ENCODE measurements around the gene SREBF1.
"Not testable (repeated sequence)": the region's sequence is repeated elsewhere in the genome, so short reads cannot be mapped to it uniquely, and the experiment has no call there.

The SREBF1 gene

DNA sequence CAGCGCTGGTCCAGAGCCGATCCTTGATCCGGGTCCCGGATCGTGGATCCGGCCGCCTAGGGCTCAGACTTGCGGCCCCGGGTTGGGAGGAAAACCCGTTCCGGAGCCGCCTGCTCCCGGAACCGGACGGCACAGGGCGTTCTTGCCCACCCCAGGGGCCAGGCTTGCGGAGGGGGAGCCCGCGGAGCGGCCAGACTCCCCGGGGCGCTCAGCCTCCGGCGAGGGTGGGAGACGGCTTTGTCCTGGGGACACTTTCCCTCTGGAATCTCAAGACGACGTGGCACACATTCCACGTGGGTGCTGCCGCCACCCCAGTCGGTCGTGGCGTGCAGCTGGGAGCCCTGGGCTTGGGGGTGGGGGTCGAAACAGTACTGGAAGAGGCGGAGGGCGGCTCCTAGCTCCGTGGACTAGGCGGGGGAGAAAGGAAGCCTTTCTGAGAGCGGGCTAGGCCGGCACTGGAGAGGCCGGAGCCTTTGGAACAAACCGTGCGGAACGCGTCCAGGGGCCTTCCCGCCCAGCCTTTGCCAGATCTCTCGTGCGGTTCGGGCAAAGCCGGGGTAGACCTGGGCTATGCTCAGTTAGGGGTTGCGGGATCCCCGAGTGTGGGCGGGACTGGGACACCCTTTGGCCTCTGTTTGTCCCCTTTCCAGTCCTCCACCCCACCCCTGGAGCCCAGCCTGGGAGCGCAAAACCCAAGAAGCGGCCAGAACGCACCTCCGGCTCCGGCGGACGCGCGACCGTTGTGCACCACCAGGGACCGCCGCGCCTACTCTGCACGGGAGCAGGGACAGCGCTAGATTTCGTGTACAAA lies 26.5 kb downstream of the SREBF1 start:
- Histone ChIP-seq H4K91ac (ENCODE audit: low read depth, low read length, poor library complexity) (no peak overlapping the region), H3K27me3 (ENCODE audit: control insufficient read depth in 3 of 3, insufficient read depth in 3 of 3, low read depth in 1 of 3, low read length in 3 of 3) (no peaks in the 10 kb centered on the region), H3K23ac (ENCODE audit: low read depth, low read length, poor library complexity) (peak overlapping the region; percentile 80), H2BK5ac (ENCODE audit: low read length) (peak overlapping the region; percentile 89), H2BK15ac (ENCODE audit: low read length) (peak overlapping the region; percentile 19), H2BK120ac (ENCODE audit: low read depth, low read length) (no peak overlapping the region), H3K36me3 (replicated peaks in 1 of 2; ENCODE audit: control insufficient read depth in 2 of 2, insufficient read depth in 2 of 2, low read length in 2 of 2) (peaks cover 39 to 76% of the 10 kb centered on the region in 2 donors), H2BK12ac (ENCODE audit: low read length) (no peak overlapping the region), H3K4ac (ENCODE audit: low read length) (no peak overlapping the region), H3K9me3 (replicated peaks in 1 of 2; ENCODE audit: control insufficient read depth in 2 of 2, insufficient read depth in 1 of 2, low read depth in 1 of 2, low read length in 2 of 2) (no peaks in the 10 kb centered on the region), H3K4me3 (ENCODE audit: low read length in 2 of 2) (peak overlapping the region in 1 of 2 donors; percentile 7), H3K79me1 (ENCODE audit: low read depth, low read length) (peaks cover 5% of the 10 kb centered on the region), H3K9ac (ENCODE audit: low read depth, low read length, poor library complexity) (no peak overlapping the region), H2AFZ (ENCODE audit: low read length) (no peak overlapping the region), H3K14ac (ENCODE audit: low read length) (peak overlapping the region; percentile 1), H3K27ac (replicated peaks; ENCODE audit: low read length) (peak overlapping the region; percentile 52), H3K18ac (ENCODE audit: low read length) (peak overlapping the region; percentile 78), H4K8ac (ENCODE audit: low read depth, low read length) (peak overlapping the region; percentile 93), H2AK5ac (ENCODE audit: low read depth, low read length) (peak overlapping the region; percentile 41), H3K4me2 (ENCODE audit: insufficient read depth, low read length, poor library complexity, severe bottlenecking) (peak overlapping the region; percentile 73), H3K4me1 (ENCODE audit: control insufficient read depth in 2 of 2, insufficient read depth in 1 of 2, low read depth in 1 of 2, low read length in 2 of 2) (peaks cover 20 to 23% of the 10 kb centered on the region in 2 donors)
- DNase-seq (ENCODE audit: low spot score) = peak; percentile 76
- WGBS, 2 donors (ENCODE audit: extremely low coverage in 2 of 2, insufficient read length in 2 of 2, insufficient replicate concordance in 1 of 2) = no CpG with 5 or more reads among the region's 68 CpGs

DNA sequence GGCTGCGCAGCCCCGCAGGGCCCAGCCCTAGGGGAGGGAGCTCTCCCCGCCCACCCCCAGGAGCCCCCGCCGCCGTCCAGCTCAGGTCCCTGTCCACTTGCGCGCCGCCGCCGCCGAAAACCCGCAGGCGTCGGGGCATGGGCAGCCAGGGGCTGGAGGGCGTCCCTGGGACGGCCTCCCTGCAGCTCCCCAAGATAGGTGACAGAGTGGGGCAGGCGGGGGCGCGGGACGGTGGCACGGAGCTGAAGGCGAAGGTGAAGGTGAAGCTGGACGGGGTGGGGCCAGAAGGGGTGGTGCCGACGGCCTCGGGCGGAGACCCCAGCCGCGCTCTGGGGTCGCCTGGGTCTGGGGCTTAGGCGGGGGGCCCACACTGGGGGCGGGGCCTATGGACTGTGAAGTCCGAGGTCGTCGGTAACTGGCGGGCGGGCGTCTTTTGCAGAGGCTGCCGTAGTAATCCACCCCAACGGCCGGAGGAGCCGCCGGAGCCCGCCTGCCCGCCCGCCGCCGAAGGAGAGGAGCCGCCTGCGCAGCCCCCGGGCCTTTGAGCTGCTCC lies 27.2 kb downstream of the SREBF1 start:
- Histone ChIP-seq H2BK120ac (ENCODE audit: low read depth, low read length) (no peak overlapping the region), H3K79me1 (ENCODE audit: low read depth, low read length) (peaks cover 8% of the 10 kb centered on the region), H3K4me3 (ENCODE audit: low read length in 2 of 2) (peak overlapping the region in 1 of 2 donors; percentile 50), H3K27ac (replicated peaks; ENCODE audit: low read length) (no peak overlapping the region), H3K36me3 (replicated peaks in 1 of 2; ENCODE audit: control insufficient read depth in 2 of 2, insufficient read depth in 2 of 2, low read length in 2 of 2) (peaks cover 35 to 74% of the 10 kb centered on the region in 2 donors), H3K18ac (ENCODE audit: low read length) (peak overlapping the region; percentile 78), H2BK12ac (ENCODE audit: low read length) (no peak overlapping the region), H2AFZ (ENCODE audit: low read length) (no peak overlapping the region), H2AK5ac (ENCODE audit: low read depth, low read length) (peak overlapping the region; percentile 87), H3K4ac (ENCODE audit: low read length) (no peak overlapping the region), H4K91ac (ENCODE audit: low read depth, low read length, poor library complexity) (no peak overlapping the region), H3K23ac (ENCODE audit: low read depth, low read length, poor library complexity) (peak overlapping the region; percentile 78), H3K9ac (ENCODE audit: low read depth, low read length, poor library complexity) (no peak overlapping the region), H2BK15ac (ENCODE audit: low read length) (no peak overlapping the region), H2BK5ac (ENCODE audit: low read length) (peak overlapping the region; percentile 89), H3K4me2 (ENCODE audit: insufficient read depth, low read length, poor library complexity, severe bottlenecking) (peak overlapping the region; percentile 73), H3K14ac (ENCODE audit: low read length) (peak overlapping the region; percentile 17), H4K8ac (ENCODE audit: low read depth, low read length) (no peak overlapping the region), H3K9me3 (replicated peaks in 1 of 2; ENCODE audit: control insufficient read depth in 2 of 2, insufficient read depth in 1 of 2, low read depth in 1 of 2, low read length in 2 of 2) (no peaks in the 10 kb centered on the region), H3K4me1 (ENCODE audit: control insufficient read depth in 2 of 2, insufficient read depth in 1 of 2, low read depth in 1 of 2, low read length in 2 of 2) (peaks cover 20 to 23% of the 10 kb centered on the region in 2 donors), H3K27me3 (ENCODE audit: control insufficient read depth in 3 of 3, insufficient read depth in 3 of 3, low read depth in 1 of 3, low read length in 3 of 3) (no peaks in the 10 kb centered on the region)
- DNase-seq (ENCODE audit: low spot score) = no peak
- no CpG with 5 or more reads among the region's 52 CpGs for WGBS, 2 donors (ENCODE audit: extremely low coverage in 2 of 2, insufficient read length in 2 of 2, insufficient replicate concordance in 1 of 2)

DNA sequence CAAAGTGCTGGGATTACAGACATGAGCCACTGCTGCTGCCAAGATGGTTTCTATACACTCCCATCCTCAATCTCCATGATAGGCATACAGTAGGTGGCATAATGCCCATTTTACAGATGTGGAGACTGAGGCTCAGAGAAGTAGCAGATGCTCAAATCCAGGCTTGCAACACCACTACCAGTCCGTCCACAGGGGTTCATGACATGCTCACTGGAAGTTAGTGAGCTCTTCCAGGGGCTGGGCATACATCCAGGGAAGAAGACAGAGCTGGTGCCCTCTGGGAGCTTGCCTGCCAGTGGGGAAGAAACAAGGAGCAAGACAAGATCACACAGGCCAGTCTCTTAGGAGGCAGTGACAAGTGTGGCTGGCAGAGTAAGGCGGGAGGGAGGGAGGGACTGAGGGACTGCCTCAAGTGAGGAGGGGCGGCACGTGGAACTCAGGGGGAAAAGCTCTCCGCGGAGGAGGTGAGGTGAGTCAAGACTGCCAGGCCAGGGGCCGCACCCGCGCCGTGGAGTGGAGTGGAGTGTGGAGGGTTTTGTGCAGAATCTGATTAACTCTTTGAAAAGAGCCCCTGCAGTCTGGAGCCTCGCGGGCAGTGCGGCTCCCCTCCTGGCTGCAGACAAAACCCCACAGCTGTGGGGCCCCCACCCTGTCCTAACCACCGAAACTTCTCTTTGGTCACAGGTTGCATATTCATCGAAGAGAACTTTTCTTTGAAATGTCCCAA lies 27.9 kb downstream of the SREBF1 start:
- H3K79me1 ChIP-seq (ENCODE audit: low read depth, low read length) = peaks cover 4% of the 10 kb centered on the region
- H2BK12ac ChIP-seq (ENCODE audit: low read length) = no peak overlapping the region
- H2BK15ac ChIP-seq (ENCODE audit: low read length) = no peak overlapping the region
- no peaks in the 10 kb centered on the region for H3K27me3 ChIP-seq (ENCODE audit: control insufficient read depth in 3 of 3, insufficient read depth in 3 of 3, low read depth in 1 of 3, low read length in 3 of 3)
- H3K36me3 ChIP-seq (replicated peaks in 1 of 2; ENCODE audit: control insufficient read depth in 2 of 2, insufficient read depth in 2 of 2, low read length in 2 of 2) = peaks cover 37 to 76% of the 10 kb centered on the region in 2 donors
- H2BK120ac ChIP-seq (ENCODE audit: low read depth, low read length) = no peak overlapping the region
- no peak overlapping the region for H4K91ac ChIP-seq (ENCODE audit: low read depth, low read length, poor library complexity)
- H3K9ac ChIP-seq (ENCODE audit: low read depth, low read length, poor library complexity) = peak overlapping the region; percentile 1
- no peak overlapping the region for H2AK5ac ChIP-seq (ENCODE audit: low read depth, low read length)
- no peak overlapping the region for H3K14ac ChIP-seq (ENCODE audit: low read length)
- no peak overlapping the region for H3K27ac ChIP-seq (replicated peaks; ENCODE audit: low read length)
- H2BK5ac ChIP-seq (ENCODE audit: low read length) = no peak overlapping the region
- WGBS, 2 donors (ENCODE audit: extremely low coverage in 2 of 2, insufficient read length in 2 of 2, insufficient replicate concordance in 1 of 2) = no CpG with 5 or more reads among the region's 15 CpGs
- no peak overlapping the region for H4K8ac ChIP-seq (ENCODE audit: low read depth, low read length)
- peak overlapping the region; percentile 73 for H3K4me2 ChIP-seq (ENCODE audit: insufficient read depth, low read length, poor library complexity, severe bottlenecking)
- no peak overlapping the region for H3K23ac ChIP-seq (ENCODE audit: low read depth, low read length, poor library complexity)
- no peak overlapping the region for H2AFZ ChIP-seq (ENCODE audit: low read length)
- H3K9me3 ChIP-seq (replicated peaks in 1 of 2; ENCODE audit: control insufficient read depth in 2 of 2, insufficient read depth in 1 of 2, low read depth in 1 of 2, low read length in 2 of 2) = no peaks in the 10 kb centered on the region
- H3K18ac ChIP-seq (ENCODE audit: low read length) = peak overlapping the region; percentile 79
- no peak overlapping the region for H3K4ac ChIP-seq (ENCODE audit: low read length)
- H3K4me3 ChIP-seq (ENCODE audit: low read length in 2 of 2) = no peak overlapping the region
- H3K4me1 ChIP-seq (ENCODE audit: control insufficient read depth in 2 of 2, insufficient read depth in 1 of 2, low read depth in 1 of 2, low read length in 2 of 2) = peaks cover 20 to 23% of the 10 kb centered on the region in 2 donors
- DNase-seq (ENCODE audit: low spot score) = no peak

DNA sequence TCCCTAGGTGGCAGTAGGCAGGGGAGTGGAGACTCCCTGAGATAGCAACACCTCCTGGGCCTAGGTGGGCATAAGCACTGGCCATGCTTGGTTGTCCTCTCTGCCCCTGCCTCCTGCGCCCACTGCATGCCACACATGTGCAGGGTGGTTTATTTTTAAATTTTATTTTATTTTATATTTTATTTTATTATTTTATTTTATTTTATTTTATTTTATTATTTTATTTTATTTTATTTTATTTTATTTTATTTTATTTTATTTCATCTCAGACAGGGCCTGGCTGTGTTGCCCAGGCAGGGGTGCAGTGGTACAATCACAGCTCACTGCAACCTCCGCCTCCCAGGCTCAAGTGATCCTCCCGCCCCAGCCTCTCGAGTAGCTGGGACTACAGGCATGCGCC lies 28.6 kb downstream of the SREBF1 start:
- H4K8ac ChIP-seq (ENCODE audit: low read depth, low read length); H3K27ac ChIP-seq (replicated peaks; ENCODE audit: low read length); H3K9me3 ChIP-seq (replicated peaks in 1 of 2; ENCODE audit: control insufficient read depth in 2 of 2, insufficient read depth in 1 of 2, low read depth in 1 of 2, low read length in 2 of 2); H3K14ac ChIP-seq (ENCODE audit: low read length); H3K18ac ChIP-seq (ENCODE audit: low read length); H3K23ac ChIP-seq (ENCODE audit: low read depth, low read length, poor library complexity); H3K79me1 ChIP-seq (ENCODE audit: low read depth, low read length); H3K4ac ChIP-seq (ENCODE audit: low read length); H2BK15ac ChIP-seq (ENCODE audit: low read length); H3K4me2 ChIP-seq (ENCODE audit: insufficient read depth, low read length, poor library complexity, severe bottlenecking); H3K27me3 ChIP-seq (ENCODE audit: control insufficient read depth in 3 of 3, insufficient read depth in 3 of 3, low read depth in 1 of 3, low read length in 3 of 3); H2AK5ac ChIP-seq (ENCODE audit: low read depth, low read length); H3K9ac ChIP-seq (ENCODE audit: low read depth, low read length, poor library complexity); H2BK12ac ChIP-seq (ENCODE audit: low read length); H3K4me3 ChIP-seq (ENCODE audit: low read length in 2 of 2); H2BK120ac ChIP-seq (ENCODE audit: low read depth, low read length); H2BK5ac ChIP-seq (ENCODE audit: low read length); H2AFZ ChIP-seq (ENCODE audit: low read length); H4K91ac ChIP-seq (ENCODE audit: low read depth, low read length, poor library complexity); DNase-seq (ENCODE audit: low spot score): not testable (repeated sequence)
- peaks cover 20 to 23% of the 10 kb centered on the region in 2 donors for H3K4me1 ChIP-seq (ENCODE audit: control insufficient read depth in 2 of 2, insufficient read depth in 1 of 2, low read depth in 1 of 2, low read length in 2 of 2)
- H3K36me3 ChIP-seq (replicated peaks in 1 of 2; ENCODE audit: control insufficient read depth in 2 of 2, insufficient read depth in 2 of 2, low read length in 2 of 2) = peaks cover 39 to 79% of the 10 kb centered on the region in 2 donors
- no CpG with 5 or more reads among the region's 5 CpGs for WGBS, 2 donors (ENCODE audit: extremely low coverage in 2 of 2, insufficient read length in 2 of 2, insufficient replicate concordance in 1 of 2)
